GM12891 (cell line): Measurements from ENCODE around the gene SDC3.

Experiments
- DNase-seq: peaks from one replicate; pipeline ENCODE4 v3.0.0; 2011; ENCODE audit warnings: low spot score; ENCODE audit not compliant: insufficient read length
- FAIRE-seq: peaks from 2 replicates; lab custom pipeline; 2011; peaks lifted over from hg19 to GRCh38; lab: Jason Lieb, UNC
- PAX5 ChIP-seq: IDR thresholded peaks from 2 replicates; pipeline ENCODE4 v1.6.1; 2011; ENCODE audit warnings: low read length, moderate library complexity, mild to moderate bottlenecking; ENCODE audit not compliant: insufficient read depth, severe bottlenecking
- POLR2A ChIP-seq: IDR thresholded peaks from 2 replicates; pipeline ENCODE4 v1.6.1; 2011; ENCODE audit warnings: low read depth, low read length, control low read depth
- POLR2AphosphoS5 ChIP-seq: IDR thresholded peaks from 2 replicates; pipeline ENCODE4 v1.6.1; 2011; ENCODE audit warnings: low read depth, low read length, control low read depth
- POU2F2 ChIP-seq: IDR thresholded peaks from 2 replicates; pipeline ENCODE4 v1.6.1; 2011; ENCODE audit warnings: low read depth, mild to moderate bottlenecking, control low read depth, low read length, moderate library complexity
- SPI1 ChIP-seq: IDR thresholded peaks from 2 replicates; pipeline ENCODE4 v1.6.1; 2011; ENCODE audit warnings: low read depth, low read length, control low read depth
- TAF1 ChIP-seq: IDR thresholded peaks from 2 replicates; pipeline ENCODE4 v1.6.1; 2011; ENCODE audit warnings: low read depth, low read length, control low read depth

Gene SDC3

GRCh38 chr1:30884723-30885122 is 23.8 kb downstream of the SDC3 start:
- TF ChIP-seq SPI1 = no peak
- TF ChIP-seq POLR2AphosphoS5 = no peak
- TF ChIP-seq PAX5 = no peak
- TF ChIP-seq TAF1 = no peak
- no peak for TF ChIP-seq POLR2A
- no peak for TF ChIP-seq POU2F2
- no peak for FAIRE-seq
- DNase-seq = no peak

GRCh38 chr1:30883389-30884172 is 25.0 kb downstream of the SDC3 start:
- TF ChIP-seq TAF1 (no peak), POU2F2 (no peak), PAX5 (no peak), SPI1 (no peak), POLR2AphosphoS5 (no peak), POLR2A (no peak)
- no peak for DNase-seq

GRCh38 chr1:30882678-30883388 is 25.7 kb downstream of the SDC3 start:
- TF ChIP-seq SPI1 = no peak
- TF ChIP-seq POLR2A = no peak
- TF ChIP-seq TAF1 = no peak
- no peak for DNase-seq
- FAIRE-seq = no peak

More at GRCh38 chr1:30883389-30884172, 25.0 kb downstream of the SDC3 start:
- FAIRE-seq = no peak

GRCh38 chr1:30881319-30882181 is 27.0 kb downstream of the SDC3 start:
- TF ChIP-seq SPI1 = no peak
- no peak for TF ChIP-seq PAX5
- TF ChIP-seq TAF1 = no peak
- no peak for TF ChIP-seq POLR2AphosphoS5
- TF ChIP-seq POLR2A = no peak
- TF ChIP-seq POU2F2 = no peak
- DNase-seq = no peak
- FAIRE-seq = peak; percentile 35

GRCh38 chr1:30880678-30881318 is 27.8 kb downstream of the SDC3 start:
- DNase-seq (no peak), FAIRE-seq (no peak)
- TF ChIP-seq PAX5 (no peak), TAF1 (no peak), SPI1 (no peak), POLR2A (no peak), POU2F2 (no peak), POLR2AphosphoS5 (no peak)

GRCh38 chr1:30879940-30880677 is 28.4 kb downstream of the SDC3 start:
- DNase-seq (no peak), FAIRE-seq (no peak)
- TF ChIP-seq TAF1 (no peak), POU2F2 (no peak), POLR2A (no peak), PAX5 (no peak)

- FAIRE-seq (no peak), DNase-seq (no peak)
- TF ChIP-seq PAX5 = no peak
- TF ChIP-seq POLR2AphosphoS5 = no peak
- TF ChIP-seq POU2F2 = no peak
- TF ChIP-seq SPI1 = no peak
- no peak for TF ChIP-seq TAF1
Measured at GRCh38 chr1:30879126-30879786, 29.3 kb downstream of the SDC3 start.

- no peak for DNase-seq
- no peak for FAIRE-seq
- TF ChIP-seq POLR2A (no peak), TAF1 (no peak), SPI1 (no peak), POLR2AphosphoS5 (no peak), POU2F2 (no peak), PAX5 (no peak)
Measured at GRCh38 chr1:30878559-30878958, 30.0 kb downstream of the SDC3 start.
